Activated CD4-positive, alpha-beta memory T cell treated with anti-CD3 and anti-CD28 coated beads for 36 hours (primary cell): Measurements from ENCODE around the gene NCOA5. TPM values are rescaled to one million over a fixed set of nuclear protein-coding genes. Genes with fewer than 3 reads are reported as not detected.

Experiments
- CTCF ChIA-PET: fragments of 350-600 bp; sonication (Branson Sonifier 250); formaldehyde crosslinking; loops from one replicate; lab custom pipeline; 2021; ENCODE audit warnings: antibody characterized with exemption, inconsistent platforms; lab: Charles Lee
- POLR2A ChIA-PET: fragments of 350-600 bp; sonication (Branson Sonifier 250); formaldehyde crosslinking; loops from one replicate; lab custom pipeline; 2021; ENCODE audit warnings: antibody characterized with exemption; lab: Charles Lee
- DNase-seq: peaks from one replicate; pipeline ENCODE4 v3.0.0-alpha.2; 2020
- H3K27ac Mint-ChIP-seq: one replicate; pipeline ENCODE4 v1.8.0; 2021; ENCODE audit warnings: mixed read lengths
- H3K27me3 Mint-ChIP-seq: one replicate; pipeline ENCODE4 v1.8.0; 2021; ENCODE audit warnings: mixed read lengths
- H3K36me3 Mint-ChIP-seq: one replicate; pipeline ENCODE4 v1.8.0; 2021; ENCODE audit warnings: mixed read lengths
- H3K4me1 Mint-ChIP-seq: one replicate; pipeline ENCODE4 v1.8.0; 2021; ENCODE audit warnings: low read depth, mixed read lengths
- H3K4me3 Mint-ChIP-seq: one replicate; pipeline ENCODE4 v1.8.0; 2021; ENCODE audit warnings: mild to moderate bottlenecking, mixed read lengths
- H3K9me3 Mint-ChIP-seq: one replicate; pipeline ENCODE4 v1.8.0; 2021; ENCODE audit warnings: mixed read lengths
- intact Hi-C: fragments of 100-400 bp; cut with micrococcal nuclease; formaldehyde crosslinking; loops from one replicate; pipeline ENCODE4 v1.15.1; 2023
- total RNA-seq, 2 experiments: library from RNA; stranded (reverse); gene quantifications; one replicate each; pipeline ENCODE4 v1.2.3, GENCODE V29; 2021

NCOA5 gene
- total RNA-seq, 2 experiments from 2014 or later, result 13.1 to 13.7 TPM

DNA sequence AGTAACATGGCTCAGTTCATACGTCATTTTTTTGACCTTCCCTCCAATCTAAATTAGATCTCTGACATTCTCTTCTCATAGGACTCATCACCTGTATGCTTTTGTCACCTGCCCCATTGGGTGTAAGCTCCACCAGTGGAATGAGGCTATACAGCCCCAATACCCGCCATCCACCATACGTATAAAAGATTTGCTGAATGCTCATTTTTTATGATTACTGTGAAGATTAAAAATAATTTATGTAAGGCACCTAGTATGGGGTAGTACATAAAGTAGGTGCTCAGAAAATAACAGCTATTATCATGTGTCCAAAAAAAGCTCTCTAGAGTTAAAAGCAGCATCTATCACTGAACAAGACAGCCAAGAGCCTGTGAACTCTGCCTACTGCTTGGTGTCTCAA, 24.1 kb downstream of the NCOA5 start:
- no peaks in the 10 kb centered on the region for H3K9me3 Mint-ChIP-seq
- ChIA-PET CTCF (interaction anchor here (1.2 to 1.5 kb wide), 2 partner anchors 43 to 51 kb away, joined by 3 to 7 read pairs; no protein-coding TSS in a partner anchor), POLR2A (no interaction called here)
- H3K27ac Mint-ChIP-seq, result no peak overlapping the region
- intact Hi-C loops, result no loop called here
- no peak overlapping the region for H3K4me3 Mint-ChIP-seq
- DNase-seq, result no peak
- H3K27me3 Mint-ChIP-seq, result no peaks in the 10 kb centered on the region
- peaks cover 71% of the 10 kb centered on the region for H3K36me3 Mint-ChIP-seq
- H3K4me1 Mint-ChIP-seq, result peaks cover 38% of the 10 kb centered on the region

DNA sequence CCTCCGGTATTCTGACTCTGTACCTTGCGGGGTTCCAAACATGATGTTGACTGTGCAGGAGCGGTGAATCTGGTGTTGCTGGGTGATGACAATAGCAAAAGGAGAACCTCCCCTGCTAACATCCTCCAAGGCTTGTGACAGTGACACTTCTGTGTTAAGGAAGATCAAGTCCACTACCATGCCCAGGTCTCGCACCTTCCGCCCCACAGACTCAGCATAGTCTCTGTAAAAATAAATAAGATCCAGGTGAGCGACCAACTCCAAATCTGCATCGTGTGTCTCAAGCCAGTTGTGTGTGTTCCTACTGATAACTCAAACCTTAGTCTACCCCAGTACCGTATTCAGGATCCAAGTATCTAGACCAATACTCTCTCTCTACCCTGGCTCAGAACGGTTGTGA, 24.8 kb downstream of the NCOA5 start:
- no peaks in the 10 kb centered on the region for H3K9me3 Mint-ChIP-seq
- intact Hi-C loops, result no loop called here
- H3K36me3 Mint-ChIP-seq, result peaks cover 76% of the 10 kb centered on the region
- ChIA-PET CTCF (interaction anchor here (1.2 to 1.8 kb wide), 3 partner anchors 42 to 51 kb away, joined by 3 to 7 read pairs (median 7); no protein-coding TSS in a partner anchor), POLR2A (no interaction called here)
- H3K27ac Mint-ChIP-seq, result no peak overlapping the region
- no peaks in the 10 kb centered on the region for H3K27me3 Mint-ChIP-seq
- H3K4me3 Mint-ChIP-seq, result no peak overlapping the region
- DNase-seq, result no peak
- H3K4me1 Mint-ChIP-seq, result peaks cover 45% of the 10 kb centered on the region

DNA sequence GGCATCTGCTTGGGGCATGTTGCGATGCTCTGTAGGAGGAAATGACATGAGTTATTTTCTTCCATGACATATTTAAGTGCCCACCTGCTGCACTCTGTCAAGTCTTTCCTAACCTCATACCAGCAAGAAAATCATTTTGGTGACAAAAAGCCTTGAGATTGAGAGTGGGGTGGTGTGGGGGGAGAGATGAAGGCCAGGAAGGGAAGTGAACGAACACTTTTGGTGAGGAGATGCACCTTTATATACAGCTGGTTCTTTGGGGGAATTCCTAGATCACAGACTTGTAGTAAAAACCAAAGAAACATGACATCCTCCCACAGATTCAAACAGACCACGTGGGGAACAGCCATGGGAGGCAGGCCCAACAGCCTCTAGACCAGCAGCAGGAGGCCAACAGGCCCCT, 26.1 kb downstream of the NCOA5 start:
- Mint-ChIP-seq H3K4me3 (no peak overlapping the region), H3K4me1 (peaks cover 58% of the 10 kb centered on the region), H3K9me3 (no peaks in the 10 kb centered on the region), H3K27ac (peak overlapping the region; percentile 68), H3K27me3 (no peaks in the 10 kb centered on the region), H3K36me3 (peaks cover 77% of the 10 kb centered on the region)
- POLR2A ChIA-PET, result no interaction called here
- peak; percentile 41 for DNase-seq
- intact Hi-C loops, result loop anchor here (2.0 kb wide), 1 partner anchor 25 kb away; the partner anchor contains the start of gene NCOA5
- CTCF ChIA-PET, result interaction anchor here (1.8 kb wide), 1 partner anchor 49 kb away, joined by 7 read pairs; no protein-coding TSS in a partner anchor

DNA sequence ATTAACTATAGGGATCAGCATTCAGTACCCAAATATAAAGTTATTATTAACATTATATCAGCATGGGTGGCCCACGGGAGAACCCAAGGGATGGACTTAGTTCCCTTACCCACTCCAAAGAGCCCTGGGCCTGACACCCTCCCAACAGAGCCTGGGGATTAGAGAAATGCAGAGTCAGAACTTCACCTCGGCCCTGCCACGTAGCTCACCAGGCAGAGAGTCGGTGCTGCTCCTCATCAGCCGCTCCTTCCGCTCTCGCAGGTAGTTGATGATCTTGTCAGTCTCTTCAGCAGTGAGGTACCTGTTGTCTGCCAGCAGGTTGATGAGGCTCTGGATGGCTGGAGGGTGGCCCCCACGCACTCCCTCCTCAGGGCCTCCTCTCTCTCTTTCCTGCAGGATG, 26.6 kb downstream of the NCOA5 start:
- Mint-ChIP-seq H3K27me3 (peaks cover 1% of the 10 kb centered on the region), H3K9me3 (no peaks in the 10 kb centered on the region), H3K4me1 (peaks cover 61% of the 10 kb centered on the region), H3K4me3 (no peak overlapping the region), H3K36me3 (peaks cover 72% of the 10 kb centered on the region), H3K27ac (peak overlapping the region; percentile 68)
- CTCF ChIA-PET, result interaction anchor here (1.5 to 1.8 kb wide), 2 partner anchors 49 to 50 kb away, joined by 4 to 7 read pairs; no protein-coding TSS in a partner anchor
- no peak for DNase-seq
- intact Hi-C loops, result loop anchor here (2.0 kb wide), 1 partner anchor 26 kb away; the partner anchor contains the start of gene NCOA5
- POLR2A ChIA-PET, result no interaction called here

DNA sequence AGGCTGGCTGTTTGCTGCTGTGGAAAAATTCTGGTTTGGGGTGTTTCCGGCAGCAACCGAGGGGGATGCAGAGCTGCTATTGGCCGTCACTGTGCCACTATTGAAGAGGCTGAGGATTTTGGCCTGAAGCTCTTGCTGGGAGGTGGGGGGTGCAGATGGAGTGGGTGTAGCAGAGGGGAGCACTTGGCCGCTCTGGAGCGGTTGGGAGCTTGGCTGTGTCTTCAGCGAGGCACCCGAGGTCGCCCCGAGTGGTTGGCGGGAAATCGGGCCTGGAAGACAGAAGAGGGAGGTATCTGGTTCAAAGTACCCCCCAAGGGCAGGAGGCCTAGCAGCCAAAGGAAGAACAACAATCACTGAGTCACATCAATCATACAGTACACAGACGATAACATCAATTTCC, 27.1 kb downstream of the NCOA5 start:
- intact Hi-C loops, result loop anchor here (2.0 kb wide), 1 partner anchor 26 kb away; the partner anchor contains the start of gene NCOA5
- CTCF ChIA-PET, result interaction anchor here (1.5 kb wide), 1 partner anchor 49 kb away, joined by 4 read pairs; no protein-coding TSS in a partner anchor
- peaks cover 2% of the 10 kb centered on the region for H3K27me3 Mint-ChIP-seq
- POLR2A ChIA-PET, result no interaction called here
- H3K4me3 Mint-ChIP-seq, result no peak overlapping the region
- H3K36me3 Mint-ChIP-seq, result peaks cover 67% of the 10 kb centered on the region
- no peak for DNase-seq
- H3K27ac Mint-ChIP-seq, result no peak overlapping the region
- peaks cover 63% of the 10 kb centered on the region for H3K4me1 Mint-ChIP-seq
- H3K9me3 Mint-ChIP-seq, result no peaks in the 10 kb centered on the region

DNA sequence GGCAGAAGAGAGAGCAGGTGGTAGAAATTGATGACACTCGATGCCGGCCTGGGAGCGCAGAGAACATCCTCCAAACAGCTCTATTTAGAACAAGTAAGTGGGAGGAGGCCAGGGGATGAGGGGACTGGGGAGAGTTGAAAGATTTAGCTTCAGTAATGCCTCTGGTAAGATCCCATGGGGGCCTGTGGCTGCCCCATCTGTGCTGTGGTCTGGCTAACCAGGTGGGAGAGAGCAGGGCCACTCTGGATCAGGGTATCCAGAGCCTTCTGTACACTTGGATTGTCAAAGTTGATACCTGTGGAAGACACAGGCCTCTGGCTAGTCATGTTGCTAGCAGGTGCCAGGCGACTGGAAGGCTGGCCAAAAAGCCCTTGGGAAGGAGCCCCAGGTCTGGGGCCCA, 27.6 kb downstream of the NCOA5 start:
- POLR2A ChIA-PET, result no interaction called here
- Mint-ChIP-seq H3K27ac (no peak overlapping the region), H3K9me3 (no peaks in the 10 kb centered on the region), H3K4me1 (peaks cover 63% of the 10 kb centered on the region), H3K27me3 (peaks cover 4% of the 10 kb centered on the region), H3K36me3 (peaks cover 67% of the 10 kb centered on the region), H3K4me3 (no peak overlapping the region)
- intact Hi-C loops, result loop anchor here (2.0 kb wide), 1 partner anchor 27 kb away; the partner anchor contains the start of gene NCOA5
- DNase-seq, result no peak
- CTCF ChIA-PET, result interaction anchor here (1.2 to 1.5 kb wide), 2 partner anchors 39 to 49 kb away, joined by 4 to 7 read pairs; no protein-coding TSS in a partner anchor

DNA sequence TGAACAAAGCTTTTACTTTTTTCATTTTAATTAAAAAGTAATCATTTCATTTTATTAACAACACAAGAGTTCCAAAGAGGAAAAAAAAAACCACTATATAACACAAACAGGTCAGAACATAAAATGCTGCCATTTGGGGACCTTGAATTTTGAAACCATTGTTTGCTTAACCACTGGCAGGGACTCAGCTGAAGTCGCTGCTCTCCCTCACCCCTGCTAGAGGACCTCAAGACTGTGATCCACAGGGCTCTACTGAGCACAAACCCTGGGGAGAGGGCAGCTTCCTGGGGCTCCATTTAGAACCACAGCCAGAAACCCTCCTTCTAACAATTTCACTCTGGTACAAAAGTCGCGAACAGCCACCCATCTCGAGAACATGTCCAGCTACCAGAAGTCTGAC, 28.8 kb downstream of the NCOA5 start:
- Mint-ChIP-seq H3K36me3 (peaks cover 59% of the 10 kb centered on the region), H3K27me3 (peaks cover 11% of the 10 kb centered on the region)
- intact Hi-C loops, result no loop called here

DNA sequence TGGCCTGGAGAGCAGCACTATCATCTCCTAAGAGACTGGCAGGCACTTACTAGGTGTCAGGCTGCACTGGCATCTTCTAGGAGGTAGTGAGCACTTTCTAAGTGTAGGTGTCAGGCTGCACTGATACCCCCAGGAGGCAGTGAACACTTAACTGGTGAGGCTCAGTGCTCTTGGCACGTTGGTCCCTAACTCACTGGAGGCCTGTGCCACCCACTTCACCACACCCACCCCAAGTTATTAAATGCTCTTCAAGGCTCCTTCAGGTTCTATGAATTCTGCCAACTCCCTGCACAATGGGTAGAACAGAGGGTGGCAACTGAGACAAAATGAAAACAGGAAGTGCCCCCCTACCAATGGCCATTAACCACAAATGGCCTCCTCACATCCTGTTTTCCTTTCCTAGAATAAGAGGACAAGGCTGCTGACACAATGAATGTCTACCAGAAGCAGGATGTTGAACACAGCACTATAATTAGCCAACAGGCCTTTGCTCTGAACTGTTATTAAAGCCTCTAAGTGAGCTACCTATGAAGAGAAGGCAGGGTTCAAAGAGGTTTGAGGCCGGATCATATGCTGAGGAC, 29.4 kb downstream of the NCOA5 start:
- Mint-ChIP-seq H3K4me1 (peaks cover 63% of the 10 kb centered on the region), H3K9me3 (no peaks in the 10 kb centered on the region), H3K27ac (peak overlapping the region; percentile 31), H3K36me3 (peaks cover 54% of the 10 kb centered on the region), H3K27me3 (peaks cover 11% of the 10 kb centered on the region), H3K4me3 (no peak overlapping the region)
- intact Hi-C loops, result no loop called here
- POLR2A ChIA-PET, result no interaction called here
- CTCF ChIA-PET, result interaction anchor here (1.5 kb wide), 1 partner anchor 46 kb away, joined by 5 read pairs; no protein-coding TSS in a partner anchor
- no peak for DNase-seq

More for the DNA sequence above, 28.8 kb downstream of the NCOA5 start:
- DNase-seq, result no peak
- H3K4me1 Mint-ChIP-seq, result peaks cover 63% of the 10 kb centered on the region
- H3K9me3 Mint-ChIP-seq, result no peaks in the 10 kb centered on the region
- no peak overlapping the region for H3K4me3 Mint-ChIP-seq
- H3K27ac Mint-ChIP-seq, result no peak overlapping the region
- ChIA-PET POLR2A (no interaction called here), CTCF (interaction anchor here (1.2 to 1.5 kb wide), 2 partner anchors 38 to 47 kb away, joined by 5 to 7 read pairs; no protein-coding TSS in a partner anchor)

DNA sequence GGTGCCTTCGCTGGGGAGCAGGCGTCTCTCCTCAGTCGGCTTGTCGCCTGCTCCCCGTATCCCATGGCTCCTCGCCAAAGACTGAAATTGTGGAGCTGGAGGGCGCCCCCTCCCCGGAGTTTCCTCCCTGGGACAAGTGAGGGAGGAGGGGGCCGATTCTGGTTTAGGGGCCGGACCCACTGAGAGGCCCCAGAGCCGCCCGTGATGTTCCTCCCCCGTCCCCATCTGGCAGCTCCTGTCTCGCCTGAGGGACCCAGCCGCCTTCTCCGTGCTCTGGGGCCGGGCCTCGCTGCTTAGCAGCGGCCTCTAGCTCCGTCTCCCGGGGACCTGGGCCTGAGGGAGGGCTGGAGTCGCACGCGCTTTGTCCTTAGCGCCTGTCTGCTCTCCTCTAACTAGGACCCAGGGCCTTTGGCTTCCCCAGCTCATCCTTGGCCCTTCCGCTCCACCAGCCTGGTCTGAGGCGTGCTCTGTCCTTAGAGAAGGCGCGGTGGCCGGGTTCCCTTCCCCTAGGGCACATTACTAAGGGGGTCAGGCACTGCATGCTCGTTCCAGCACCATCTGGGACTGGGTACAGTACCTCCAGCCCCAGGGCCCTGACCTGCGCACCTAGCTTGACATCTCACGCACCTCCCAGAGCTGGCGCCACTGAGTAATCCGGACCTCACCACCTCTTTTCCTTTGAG, 31.0 kb downstream of the NCOA5 start:
- peaks cover 50% of the 10 kb centered on the region for H3K4me1 Mint-ChIP-seq
- POLR2A ChIA-PET, result interaction anchor here (1.2 kb wide), 1 partner anchor 30 kb away, joined by 3 read pairs; no protein-coding TSS in a partner anchor
- no peaks in the 10 kb centered on the region for H3K9me3 Mint-ChIP-seq
- no peak overlapping the region for H3K27ac Mint-ChIP-seq
- CTCF ChIA-PET, result interaction anchor here (0.6 to 2.8 kb wide), 3 partner anchors 45 to 1384 kb away, joined by 3 to 11 read pairs (median 3); no protein-coding TSS in a partner anchor
- H3K4me3 Mint-ChIP-seq, result no peak overlapping the region
- peaks cover 11% of the 10 kb centered on the region for H3K27me3 Mint-ChIP-seq
- H3K36me3 Mint-ChIP-seq, result peaks cover 37% of the 10 kb centered on the region
- DNase-seq, result no peak
- intact Hi-C loops, result no loop called here

DNA sequence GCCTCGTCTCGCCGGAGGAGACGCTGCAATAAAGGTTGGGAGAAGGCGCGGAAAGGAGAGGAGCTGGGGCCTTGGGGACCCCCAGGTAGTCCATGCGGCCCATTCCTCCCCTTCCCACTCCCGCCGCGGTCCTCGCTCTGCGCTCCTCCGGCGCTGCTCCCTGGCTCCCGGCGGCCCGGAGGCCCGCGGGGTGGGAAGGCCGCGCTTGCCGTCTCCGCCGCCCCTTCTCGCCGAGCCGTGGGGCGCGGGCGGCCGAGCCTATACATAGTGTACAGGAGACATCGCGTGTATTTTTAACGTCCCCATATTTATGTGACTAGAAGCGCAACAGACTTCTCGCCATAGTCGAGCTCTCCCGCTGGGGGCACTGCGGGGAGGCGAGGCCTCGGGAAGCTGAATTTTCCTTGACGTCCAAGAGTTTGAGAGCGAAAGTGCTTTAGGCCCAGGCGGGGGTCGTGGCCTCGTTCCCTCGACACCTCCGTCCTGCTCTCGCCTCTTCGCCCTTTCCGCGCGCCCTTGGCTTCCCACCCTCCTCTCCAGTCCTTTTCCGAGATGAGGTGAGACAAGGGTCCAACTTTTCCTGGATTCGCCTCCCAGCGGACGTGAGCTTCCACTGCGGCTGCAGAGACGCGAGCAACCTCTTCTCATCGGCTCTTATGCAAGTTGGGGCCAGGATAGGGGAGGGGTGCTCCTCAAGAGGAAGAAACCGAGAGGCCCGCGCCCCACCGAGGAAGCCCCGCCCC, 31.7 kb downstream of the NCOA5 start:
- Mint-ChIP-seq H3K4me1 (peaks cover 44% of the 10 kb centered on the region), H3K27ac (no peak overlapping the region), H3K36me3 (peaks cover 31% of the 10 kb centered on the region), H3K4me3 (no peak overlapping the region), H3K27me3 (peaks cover 11% of the 10 kb centered on the region), H3K9me3 (no peaks in the 10 kb centered on the region)
- ChIA-PET CTCF (interaction anchor here (0.6 to 2.8 kb wide), 3 partner anchors 44 to 1384 kb away, joined by 3 to 11 read pairs (median 3); no protein-coding TSS in a partner anchor), POLR2A (interaction anchor here (1.2 kb wide), 1 partner anchor 31 kb away, joined by 3 read pairs; no protein-coding TSS in a partner anchor)
- peak; percentile 28 for DNase-seq
- intact Hi-C loops, result no loop called here
